Bone marrow (tissue), 2 donors: ENCODE results near the gene PLA2G2D.

Experiments
- DNase-seq, 2 donors: peaks; one replicate each; lab custom pipeline; 2025; lab: John Stamatoyannopoulos, UW

Gene PLA2G2D

DNA sequence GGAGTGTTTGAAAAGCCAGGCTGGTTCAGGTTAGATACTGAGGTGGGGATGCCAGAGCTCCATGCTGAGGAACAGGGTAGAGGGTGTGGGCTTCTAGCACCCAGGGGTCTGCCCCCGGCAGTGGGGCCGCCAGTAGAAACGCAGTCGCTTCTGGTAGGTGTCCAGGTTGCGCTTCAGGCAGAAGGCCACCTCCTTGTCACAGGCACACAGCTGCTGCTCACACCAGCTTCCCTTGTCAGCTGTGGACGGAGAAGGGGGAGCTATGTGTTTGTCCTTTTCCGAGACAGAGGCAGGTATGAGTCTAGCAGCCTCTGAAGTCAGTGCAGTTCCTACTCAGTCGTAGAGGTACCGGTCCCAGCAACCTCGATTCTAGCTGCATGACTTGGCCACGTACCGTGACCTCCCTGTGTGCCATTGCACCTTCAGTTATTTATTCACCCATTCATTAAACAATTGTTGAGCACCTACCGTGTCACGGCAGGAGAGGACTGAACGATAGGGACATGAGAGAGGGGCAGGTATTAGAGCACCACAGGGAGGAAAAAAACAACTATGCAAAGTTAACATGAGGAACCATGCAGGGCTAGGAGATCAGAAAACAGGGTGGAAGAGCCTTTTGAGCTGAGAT, 5.2 kb downstream of the PLA2G2D start:
- no peak for DNase-seq

DNA sequence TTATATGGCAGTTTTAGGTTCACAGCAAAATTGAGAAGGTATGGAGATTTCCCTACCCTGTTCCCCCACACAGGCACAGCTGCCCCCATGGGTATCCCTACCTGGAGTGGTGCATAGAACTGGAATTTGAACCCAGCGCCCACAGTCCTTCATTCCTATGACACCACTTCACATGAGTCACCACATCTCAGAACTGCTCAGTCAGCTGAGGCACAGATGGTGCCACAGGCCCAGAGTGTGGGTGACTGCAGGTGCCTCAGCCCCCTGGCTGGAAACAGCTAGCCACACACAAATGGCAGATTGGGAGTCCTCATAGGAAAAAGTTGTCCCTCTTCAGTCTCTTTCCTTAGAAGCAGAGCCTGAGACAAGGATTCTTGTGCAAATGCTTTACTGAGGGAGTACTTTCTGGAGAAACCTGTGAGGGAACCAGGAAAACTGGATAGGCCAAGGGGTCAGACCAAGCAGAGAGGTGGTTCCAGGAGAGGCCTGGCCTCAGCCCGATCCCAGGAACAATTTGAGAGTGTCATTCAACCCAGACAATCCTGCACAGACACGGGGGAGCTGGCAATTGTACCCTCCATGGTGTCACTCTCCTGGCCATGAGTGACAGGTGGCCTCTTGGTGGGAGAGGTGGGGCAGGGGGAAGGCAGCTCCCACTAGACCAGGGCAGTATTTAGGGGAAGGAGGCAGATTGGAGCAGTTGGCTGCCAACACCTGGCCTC, 6.9 kb downstream of the PLA2G2D start:
- no peak for DNase-seq

- no peak for DNase-seq
These were observed 7.9 kb downstream of the PLA2G2D start for GRCh38 chr1:20111452-20111851.

DNA sequence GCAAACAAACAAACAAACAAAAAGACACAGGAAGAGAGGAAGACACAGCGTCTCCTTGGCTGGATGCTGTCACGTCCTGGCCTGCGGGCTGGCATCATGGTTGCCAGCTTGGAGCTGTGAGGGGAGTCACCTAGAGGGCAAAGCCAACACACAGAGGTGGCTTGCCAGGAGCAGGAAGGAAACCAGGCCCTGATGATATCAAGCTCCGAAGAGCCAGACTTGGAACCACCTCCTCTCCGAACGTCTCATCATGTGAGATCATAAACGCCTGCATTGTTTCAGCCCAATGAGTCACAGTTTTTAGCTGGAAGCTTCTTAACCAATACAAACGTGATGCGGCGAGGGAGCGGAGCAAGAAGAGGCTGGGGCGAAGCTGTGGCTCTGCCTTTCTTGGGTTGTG, 8.7 kb downstream of the PLA2G2D start:
- DNase-seq: no peak

GRCh38 chr1:20109223-20109856, 10.0 kb downstream of the PLA2G2D start:
- no peak for DNase-seq

- no peak for DNase-seq
These were observed 10.8 kb downstream of the PLA2G2D start for GRCh38 chr1:20108366-20109123.

- no peak for DNase-seq
These were observed 11.5 kb downstream of the PLA2G2D start for GRCh38 chr1:20107796-20108195.

DNA sequence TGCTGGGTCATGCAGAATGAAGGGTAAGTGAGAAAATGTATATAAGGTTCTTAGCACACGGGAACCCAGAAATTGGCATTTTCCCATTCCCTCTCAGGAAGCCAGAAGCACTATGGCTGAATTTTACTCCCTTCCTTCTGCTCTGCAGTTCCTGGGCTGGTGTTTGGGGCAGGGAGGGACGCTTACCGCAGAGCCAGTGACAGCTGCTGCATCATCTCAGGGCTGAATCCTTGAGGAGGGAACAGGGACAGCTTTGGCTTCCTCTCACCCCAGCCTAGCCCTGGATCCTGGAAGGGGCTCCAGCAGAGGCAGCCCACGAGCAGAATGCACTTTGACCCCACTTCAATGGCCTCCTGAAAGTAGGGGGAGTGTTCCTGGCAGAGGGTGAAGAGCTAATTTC, 12.0 kb downstream of the PLA2G2D start:
- no peak for DNase-seq

GRCh38 chr1:20105856-20106255, 13.5 kb downstream of the PLA2G2D start:
- no peak for DNase-seq

DNA sequence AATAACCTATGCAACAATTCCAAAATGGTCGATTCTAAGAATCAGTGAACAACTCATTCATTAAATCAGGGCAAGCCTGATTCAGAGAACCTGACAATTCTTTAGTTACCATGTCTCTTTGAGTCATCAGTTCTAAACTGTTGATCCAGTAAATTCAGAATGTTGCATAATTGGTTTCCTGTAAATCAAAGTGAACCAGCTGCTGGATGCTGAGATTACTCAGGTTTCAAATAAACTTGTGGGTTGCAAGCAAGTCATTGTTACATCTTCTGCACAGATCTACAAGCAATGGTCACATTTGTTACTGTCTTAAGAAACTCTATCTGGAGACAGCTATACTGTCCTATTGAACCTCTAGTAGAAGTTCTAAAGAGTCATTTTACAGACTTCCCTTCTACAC, 16.5 kb downstream of the PLA2G2D start:
- no peak for DNase-seq

DNA sequence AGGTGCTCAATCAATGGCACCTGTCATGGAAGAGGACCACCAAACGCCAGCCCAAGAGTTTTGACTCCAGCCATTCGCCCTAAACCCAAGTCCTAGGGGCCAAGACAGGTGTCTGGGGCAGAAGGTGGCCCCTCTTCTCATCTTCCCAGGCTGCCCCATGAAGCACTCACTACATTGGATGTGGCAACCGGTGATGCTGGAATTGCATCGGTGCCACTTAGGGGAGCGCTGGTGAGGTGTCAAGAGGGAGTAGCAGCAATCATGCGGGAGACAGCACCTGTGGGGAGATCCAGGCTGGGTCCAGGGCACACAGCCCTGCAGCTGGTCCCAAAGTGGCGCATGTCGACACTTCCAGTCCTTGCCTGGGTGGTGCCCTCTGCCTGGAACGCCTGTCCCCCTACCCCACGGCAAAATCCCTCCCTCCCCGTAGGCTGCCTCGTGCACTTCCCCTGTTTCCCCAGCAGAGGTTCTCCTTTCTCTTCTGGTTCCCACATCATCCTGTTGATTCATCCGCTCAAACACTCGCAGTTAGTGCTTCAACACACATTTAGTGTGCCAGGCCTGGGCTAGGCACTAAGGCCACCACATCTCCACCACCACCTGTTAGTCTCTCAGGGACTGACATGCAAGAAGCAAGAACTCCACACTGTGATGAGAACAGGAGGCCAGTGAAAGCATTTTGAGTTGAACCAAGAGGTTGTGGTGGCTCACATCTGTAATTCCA, 18.5 kb downstream of the PLA2G2D start:
- no peak for DNase-seq

DNA sequence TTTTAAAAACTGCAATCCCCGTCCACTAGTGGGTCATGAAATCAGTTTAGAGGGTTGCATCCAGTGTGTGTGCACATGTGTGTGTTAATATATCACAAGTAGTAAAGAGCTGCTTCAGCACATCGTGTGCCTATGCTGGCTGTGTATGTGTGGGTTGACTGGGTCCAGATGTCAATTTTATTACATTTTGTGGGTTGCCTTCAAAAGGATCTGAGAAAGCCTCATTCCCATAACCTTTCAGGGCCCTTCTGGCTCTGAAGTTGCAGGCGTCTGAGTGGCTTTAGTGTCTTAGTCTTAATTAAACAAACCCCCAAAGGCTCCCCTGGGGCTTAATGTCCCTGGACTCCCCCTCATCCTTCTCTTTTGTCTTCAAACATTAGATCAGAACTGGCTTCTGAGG, 19.8 kb downstream of the PLA2G2D start:
- no peak for DNase-seq

- no peak for DNase-seq
These were observed 22.4 kb downstream of the PLA2G2D start for GRCh38 chr1:20096840-20097447.

DNA sequence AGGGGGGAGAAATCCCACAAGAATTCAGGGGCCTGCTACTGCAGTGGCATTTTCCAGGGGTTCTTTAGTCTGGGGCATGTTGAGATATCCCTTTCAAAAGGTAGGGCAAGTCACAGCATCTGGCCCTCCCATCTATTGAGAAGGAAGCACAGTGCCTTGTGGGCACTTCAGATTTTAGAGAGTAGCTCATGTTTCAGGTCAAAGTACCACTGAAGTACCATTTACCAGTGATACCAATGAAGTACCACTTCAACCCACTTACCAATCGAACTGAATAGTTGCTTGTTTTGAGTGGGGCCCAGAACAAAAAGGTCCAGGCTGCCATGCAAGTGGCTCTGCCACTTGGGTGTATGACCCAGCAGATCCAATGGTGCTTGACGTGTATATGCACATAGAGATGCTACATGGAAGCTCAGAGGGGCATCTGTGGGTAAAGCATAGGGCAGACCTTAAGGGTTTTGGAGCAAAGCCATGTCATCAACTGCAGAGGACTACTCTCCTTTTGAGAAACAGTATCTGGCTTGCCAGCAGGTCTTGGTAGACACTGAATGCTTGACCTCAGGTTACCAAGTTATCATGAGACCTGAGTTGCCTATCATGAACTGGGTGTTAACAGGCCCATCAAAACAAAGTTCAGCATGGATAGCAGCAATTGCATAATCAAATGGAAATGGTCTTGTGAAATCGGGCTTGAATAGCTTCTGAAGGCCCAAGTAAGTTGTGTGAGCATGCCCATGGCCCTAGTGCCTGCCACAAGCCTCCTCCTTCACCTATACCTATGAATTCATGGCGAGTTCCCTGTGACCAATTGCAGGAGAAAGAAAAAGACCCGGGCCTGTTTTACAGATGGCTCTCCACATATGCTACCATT, 23.5 kb downstream of the PLA2G2D start:
- no peak for DNase-seq

DNA sequence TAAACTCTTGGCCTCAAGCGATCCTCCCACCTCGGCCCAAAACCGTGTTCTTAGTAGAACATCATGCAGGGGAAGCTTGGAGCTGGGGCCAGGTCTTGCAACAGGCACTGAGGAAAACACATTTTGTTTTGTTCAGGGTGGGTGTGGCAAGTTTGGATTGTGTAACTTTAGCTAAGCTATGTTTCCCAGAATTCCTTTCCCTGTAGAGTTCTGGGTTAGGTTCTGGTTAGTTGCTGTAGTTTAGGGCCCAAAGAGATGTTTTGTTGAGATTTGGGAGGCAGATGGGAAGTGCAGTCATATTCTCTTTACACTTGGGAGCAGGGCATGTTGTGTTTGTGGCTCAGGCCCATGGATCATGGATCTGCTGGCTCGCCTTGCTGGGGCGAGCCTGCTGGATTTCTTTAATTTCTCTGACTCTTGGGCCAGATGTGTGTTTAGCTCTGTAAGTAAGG, 25.4 kb downstream of the PLA2G2D start:
- DNase-seq: no peak

- no peak for DNase-seq
These were observed 26.0 kb downstream of the PLA2G2D start for GRCh38 chr1:20093303-20093702.

DNA sequence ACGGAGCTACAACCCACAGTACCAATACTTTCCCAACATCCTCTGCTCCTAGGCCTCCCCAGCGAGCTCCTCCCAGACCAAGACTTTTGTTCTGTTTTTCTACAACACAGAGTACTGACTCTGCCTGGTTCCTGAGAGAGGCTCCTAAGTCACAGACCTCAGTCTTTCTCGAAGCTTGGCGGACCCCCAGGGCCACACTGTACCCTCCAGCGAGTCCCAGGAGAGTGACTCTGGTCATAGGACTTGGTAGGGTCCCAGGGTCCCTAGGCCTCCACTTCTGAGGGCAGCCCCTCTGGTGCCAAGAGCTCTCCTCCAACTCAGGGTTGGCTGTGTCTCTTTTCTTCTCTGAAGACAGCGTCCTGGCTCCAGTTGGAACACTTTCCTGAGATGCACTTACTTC, 28.7 kb downstream of the PLA2G2D start:
- DNase-seq: no peak

DNA sequence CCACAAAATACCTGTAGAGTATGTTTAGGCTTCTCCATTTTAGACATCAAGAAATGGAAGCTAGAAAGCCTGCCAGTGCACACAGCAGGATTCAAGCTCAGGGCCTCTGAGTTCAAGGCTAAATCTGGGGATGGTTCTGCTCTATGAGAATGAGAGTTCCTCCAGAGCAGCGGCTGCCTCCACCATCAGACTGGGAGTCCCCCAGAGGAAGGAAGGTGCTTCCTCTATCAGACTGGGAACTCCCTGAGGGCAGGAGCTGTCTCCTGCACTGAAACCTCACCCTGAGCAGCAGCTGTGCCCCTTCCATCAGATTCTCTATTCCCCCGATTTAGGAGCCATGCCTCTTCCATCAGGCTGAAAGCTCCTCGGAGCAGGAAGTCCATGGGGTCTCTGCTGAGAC, 29.2 kb downstream of the PLA2G2D start:
- no peak for DNase-seq

DNA sequence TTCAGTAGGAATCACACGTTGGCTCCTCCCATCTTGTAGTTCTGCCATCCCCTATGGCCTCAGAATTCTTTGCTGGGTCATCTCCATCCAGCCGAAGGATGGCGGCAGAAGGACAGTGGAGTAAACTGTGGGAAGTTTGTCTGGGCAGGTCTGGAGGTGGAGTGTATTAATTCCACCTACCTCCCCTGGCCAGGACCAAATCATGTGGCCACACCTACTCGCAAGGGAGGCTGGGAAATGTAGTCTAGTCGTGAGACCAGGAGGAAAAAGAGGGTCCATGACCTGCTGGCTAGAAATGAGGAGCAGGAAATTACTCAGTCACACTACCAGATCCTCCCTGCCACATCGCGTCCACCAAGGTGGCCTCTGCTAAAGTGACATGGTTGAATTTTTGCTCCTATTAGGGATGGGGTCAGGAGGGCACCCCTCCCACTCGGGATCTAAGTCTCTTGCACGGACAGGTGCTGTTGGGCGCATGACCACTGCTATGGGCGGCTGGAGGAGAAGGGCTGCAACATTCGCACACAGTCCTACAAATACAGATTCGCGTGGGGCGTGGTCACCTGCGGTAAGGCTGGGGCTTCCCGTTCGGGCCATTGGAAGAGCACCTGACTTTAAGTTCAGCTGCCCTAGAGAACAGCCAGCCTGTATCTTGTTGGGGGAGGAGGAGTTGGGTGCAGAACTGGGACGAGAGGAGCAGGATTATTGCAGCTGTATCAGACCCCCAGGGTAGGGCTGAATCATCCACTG, 29.8 kb downstream of the PLA2G2D start:
- no peak for DNase-seq

DNA sequence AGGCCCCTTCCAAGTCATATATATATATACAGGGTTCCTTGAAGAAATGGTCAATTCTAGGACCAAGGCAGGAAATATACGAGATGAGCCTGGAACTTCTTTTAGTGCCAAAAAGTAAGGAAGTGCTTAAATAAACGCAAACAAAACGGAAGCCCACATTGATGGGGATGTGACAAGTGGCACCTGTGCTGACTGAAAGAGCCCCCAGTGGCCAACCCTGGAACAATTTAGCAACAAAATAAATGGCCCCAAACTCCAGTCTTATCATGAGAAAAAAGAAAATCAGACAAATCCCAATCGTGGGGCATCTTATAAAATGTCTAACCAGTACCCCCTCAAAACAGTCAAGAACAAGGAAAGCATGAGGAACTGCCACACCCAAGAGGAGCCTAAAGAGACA, 31.7 kb downstream of the PLA2G2D start:
- DNase-seq: no peak
